ENCODE measurements around the gene EXOSC7.
A peak's percentile ranks its signal among the peaks of the same experiment; 100 is the strongest.
"Not testable (repeated sequence)": the region's sequence is repeated elsewhere in the genome, so short reads cannot be mapped to it uniquely, and the experiment has no call there.

The EXOSC7 gene

GRCh38 chr3:44976002-44976815 is at the start of gene EXOSC7, which contains the start of gene ZDHHC3:
EXOSC7 (plus strand) TSS chr3:44976244; CDS start chr3:44976278, 34 bp downstream.
ZDHHC3 (minus strand) TSS chr3:44976174; CDS start chr3:44959436, 16,738 bp downstream.
- peak; percentile 88 for DNase-seq

GRCh38 chr3:44926921-44927320 is 49.1 kb upstream of the EXOSC7 start:
- no peak for DNase-seq

GRCh38 chr3:44927371-44927770 is 48.7 kb upstream of the EXOSC7 start:
- DNase-seq: no peak

- DNase-seq: no peak
These were observed 46.3 kb upstream of the EXOSC7 start for GRCh38 chr3:44929782-44930181.

GRCh38 chr3:44930911-44931310 is 45.1 kb upstream of the EXOSC7 start:
- no peak for DNase-seq

- no peak for DNase-seq
These were observed 44.3 kb upstream of the EXOSC7 start for GRCh38 chr3:44931791-44932190.

- DNase-seq: no peak
These were observed 43.8 kb upstream of the EXOSC7 start for GRCh38 chr3:44932271-44932670.

GRCh38 chr3:44932986-44933944 is 42.8 kb upstream of the EXOSC7 start:
- no peak for DNase-seq

GRCh38 chr3:44939581-44940036 is 36.4 kb upstream of the EXOSC7 start:
- no peak for DNase-seq

GRCh38 chr3:44942202-44942921 is 33.7 kb upstream of the EXOSC7 start:
- DNase-seq: no peak

GRCh38 chr3:44948239-44948638 is 27.8 kb upstream of the EXOSC7 start:
- no peak for DNase-seq

- DNase-seq: not testable (repeated sequence)
These were observed 26.3 kb upstream of the EXOSC7 start for GRCh38 chr3:44949770-44950169.

- DNase-seq: no peak
These were observed 25.7 kb upstream of the EXOSC7 start for GRCh38 chr3:44950275-44950734.

GRCh38 chr3:44952689-44953088 is 23.4 kb upstream of the EXOSC7 start:
- DNase-seq: no peak

GRCh38 chr3:44954304-44954703 is 21.7 kb upstream of the EXOSC7 start:
- DNase-seq: no peak

GRCh38 chr3:44954962-44955361 is 21.1 kb upstream of the EXOSC7 start:
- DNase-seq: no peak

GRCh38 chr3:44955917-44956316 is 20.1 kb upstream of the EXOSC7 start:
- DNase-seq: no peak

- DNase-seq: no peak
These were observed 18.1 kb upstream of the EXOSC7 start for GRCh38 chr3:44957986-44958385.

GRCh38 chr3:44958386-44958785 is 17.7 kb upstream of the EXOSC7 start:
- DNase-seq: no peak

GRCh38 chr3:44960387-44961026 is 15.5 kb upstream of the EXOSC7 start:
- no peak for DNase-seq

- DNase-seq: no peak
These were observed 14.2 kb upstream of the EXOSC7 start for GRCh38 chr3:44961888-44962287.

Data from stimulated activated CD8-positive, alpha-beta memory T cell treated with anti-CD3 and anti-CD28 coated beads, Interleukin-4, amount 100 ng/mL, for 48 hours (primary cell).